Sigmoid colon (tissue), 7 donors: ENCODE data around the gene NRG3. TPM values are rescaled to one million over a fixed set of nuclear protein-coding genes. Genes with fewer than 3 reads are reported as not detected.

ENCODE experiments used
- DNase-seq: peaks from one replicate; pipeline ENCODE4 v3.0.0-alpha.2; 2019
- H3K27ac ChIP-seq, 4 donors: fragments of 200-600 bp; sonication (generic); one replicate each; pipeline ENCODE4 v1.5.1; 2016 to 2019; ENCODE audit warnings: mild to moderate bottlenecking in 1 of 4
- H3K27me3 ChIP-seq, 3 donors: fragments of 200-600 bp; sonication (generic); one replicate each; pipeline ENCODE4 v1.5.1; 2019; ENCODE audit warnings: mild to moderate bottlenecking in 1 of 3
- H3K36me3 ChIP-seq, 4 donors: fragments of 200-600 bp; sonication (generic); one replicate each; pipeline ENCODE4 v1.5.1; 2016 to 2019
- H3K4me1 ChIP-seq, 4 donors: fragments of 200-600 bp; sonication (generic); one replicate each; pipeline ENCODE4 v1.5.1; 2017 to 2019
- H3K4me3 ChIP-seq, 4 donors: fragments of 200-600 bp; sonication (generic); one replicate each; pipeline ENCODE4 v1.5.1; 2017 to 2019; ENCODE audit warnings: mild to moderate bottlenecking in 2 of 4, moderate library complexity in 1 of 4
- H3K9me3 ChIP-seq, 4 donors: fragments of 200-600 bp in 3 of 4; sonication (generic) in 3 of 4; one replicate each; pipeline versions ENCODE4 v1.5.1 to v1.6.1; 2013 to 2019
- EP300 ChIP-seq, 4 donors: sonication (generic); formaldehyde crosslinking; IDR thresholded peaks; one replicate each; pipeline ENCODE4 v1.6.1; 2017; ENCODE audit warnings: antibody characterized with exemption in 4 of 4
- POLR2A ChIP-seq, 2 donors: fragments of 450-650 bp; IDR thresholded peaks; one replicate each; pipeline ENCODE4 v1.6.1; 2016; ENCODE audit warnings: antibody characterized with exemption in 2 of 2, mild to moderate bottlenecking in 2 of 2, moderate library complexity in 2 of 2
- POLR2AphosphoS5 ChIP-seq, 4 donors: sonication (generic); formaldehyde crosslinking; IDR thresholded peaks; one replicate each; pipeline ENCODE4 v1.6.1; 2017; ENCODE audit warnings: antibody characterized with exemption in 4 of 4
- WGBS, 2 donors: extraction: QIAGEN DNeasy Blood & Tissue Kit; methylation state at CpG; one replicate each; pipeline ENCODE4 v1.1.7; 2013; 5-methylcytosine and 5-hydroxymethylcytosine counted together
- intact Hi-C: fragments of 100-400 bp; cut with DNase I; formaldehyde crosslinking; loops from one replicate; pipeline ENCODE4 v1.15.1; 2023
- polyA plus RNA-seq, 3 donors: library from polyadenylated mRNA; stranded (reverse); fragments of 200-250 nt; gene quantifications; one replicate each; pipeline ENCODE4 v1.2.3, GENCODE V29; 2013
- total RNA-seq, 4 donors: library from RNA; depleted of rRNA; stranded (reverse); fragments of >200 nt; gene quantifications; one replicate each; pipeline ENCODE4 v1.1.0, GENCODE V29; 2016
- TF ChIP-seq, protein P1 (sequence below), 4 experiments: fragments of 450-650 bp in 3 of 4; fragments of 200-600 bp in 1 of 4; IDR thresholded peaks; one replicate each; pipeline ENCODE4 v1.5.1; 2016 to 2019; ENCODE audit warnings: antibody characterized with exemption in 4 of 4, mild to moderate bottlenecking in 3 of 4, moderate library complexity in 2 of 4
- donor health status: healthy with polysubstance abuse.
- donor health status: Bipolar disorder and iron deficiency.
- donor health status: healthy.

Gene NRG3
- total and polyA plus RNA-seq, 7 donors, result 0.17 to 2.2 (median 0.82) TPM; not detected in 2

DNA sequence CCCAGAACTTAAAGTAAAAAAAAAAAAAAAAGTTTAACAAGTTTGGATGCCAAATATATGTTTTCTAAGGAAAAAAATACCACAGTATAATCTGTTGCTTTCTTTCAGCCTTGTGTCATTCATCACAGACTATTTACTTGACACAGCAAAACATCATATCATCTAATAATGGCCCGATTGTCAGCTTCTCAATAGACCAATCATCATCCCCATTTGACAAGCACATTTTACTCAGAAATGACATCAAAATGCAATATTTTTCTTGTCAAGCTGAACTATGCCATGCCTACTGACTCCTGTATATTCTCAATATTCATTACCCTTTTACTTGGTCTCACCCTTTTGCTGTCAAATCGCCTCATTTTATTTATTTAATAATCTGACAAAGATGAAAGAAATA lies 249.7 kb downstream of the NRG3 start:
- H3K27me3 ChIP-seq, result no peaks in the 10 kb centered on the region
- WGBS, 2 donors, result 79 to 83% methylated on average over 2 of the region's 2 CpGs
- TF ChIP-seq, protein P1, sequence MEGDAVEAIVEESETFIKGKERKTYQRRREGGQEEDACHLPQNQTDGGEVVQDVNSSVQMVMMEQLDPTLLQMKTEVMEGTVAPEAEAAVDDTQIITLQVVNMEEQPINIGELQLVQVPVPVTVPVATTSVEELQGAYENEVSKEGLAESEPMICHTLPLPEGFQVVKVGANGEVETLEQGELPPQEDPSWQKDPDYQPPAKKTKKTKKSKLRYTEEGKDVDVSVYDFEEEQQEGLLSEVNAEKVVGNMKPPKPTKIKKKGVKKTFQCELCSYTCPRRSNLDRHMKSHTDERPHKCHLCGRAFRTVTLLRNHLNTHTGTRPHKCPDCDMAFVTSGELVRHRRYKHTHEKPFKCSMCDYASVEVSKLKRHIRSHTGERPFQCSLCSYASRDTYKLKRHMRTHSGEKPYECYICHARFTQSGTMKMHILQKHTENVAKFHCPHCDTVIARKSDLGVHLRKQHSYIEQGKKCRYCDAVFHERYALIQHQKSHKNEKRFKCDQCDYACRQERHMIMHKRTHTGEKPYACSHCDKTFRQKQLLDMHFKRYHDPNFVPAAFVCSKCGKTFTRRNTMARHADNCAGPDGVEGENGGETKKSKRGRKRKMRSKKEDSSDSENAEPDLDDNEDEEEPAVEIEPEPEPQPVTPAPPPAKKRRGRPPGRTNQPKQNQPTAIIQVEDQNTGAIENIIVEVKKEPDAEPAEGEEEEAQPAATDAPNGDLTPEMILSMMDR (IDR thresholded peaks at IDR 0.05), result no peak
- no peak for TF ChIP-seq POLR2AphosphoS5 (IDR thresholded peaks at IDR 0.05)
- TF ChIP-seq POLR2A (IDR thresholded peaks at IDR 0.05), result no peak
- TF ChIP-seq EP300 (IDR thresholded peaks at IDR 0.05), result no peak

DNA sequence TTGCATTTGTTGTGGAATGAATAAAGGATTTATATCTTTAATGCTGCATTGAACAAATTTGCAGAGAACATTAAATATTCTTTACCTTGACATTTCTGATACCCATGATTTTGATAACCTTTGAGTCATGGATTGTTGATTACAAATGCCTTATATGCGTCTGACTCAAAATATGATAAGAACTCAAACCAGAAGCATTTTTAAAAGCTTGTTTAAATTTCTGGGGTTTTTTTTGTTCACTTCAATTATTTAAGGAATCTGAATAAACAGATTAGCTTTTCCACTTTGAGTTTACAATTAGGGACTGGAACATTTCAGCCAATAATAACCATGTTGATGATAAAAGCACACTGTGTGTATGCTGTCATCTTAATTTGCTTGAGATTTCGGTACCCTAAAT lies 253.5 kb downstream of the NRG3 start:
- H3K27ac ChIP-seq, result no peak overlapping the region
- no peaks in the 10 kb centered on the region for H3K9me3 ChIP-seq
- H3K27me3 ChIP-seq, result no peaks in the 10 kb centered on the region
- no peak for DNase-seq
- WGBS, 2 donors, result 71 to 72% methylated on average over 2 of the region's 2 CpGs
- intact Hi-C loops, result no loop called here
- H3K36me3 ChIP-seq, result no peaks in the 10 kb centered on the region
- no peak for TF ChIP-seq POLR2AphosphoS5 (IDR thresholded peaks at IDR 0.05)
- TF ChIP-seq, protein P1 (IDR thresholded peaks at IDR 0.05), result no peak
- no peak for TF ChIP-seq POLR2A (IDR thresholded peaks at IDR 0.05)
- TF ChIP-seq EP300 (IDR thresholded peaks at IDR 0.05), result no peak
- no peaks in the 10 kb centered on the region for H3K4me1 ChIP-seq
- no peak overlapping the region for H3K4me3 ChIP-seq

More for the DNA sequence above, 249.7 kb downstream of the NRG3 start:
- DNase-seq, result no peak
- H3K4me3 ChIP-seq, result no peak overlapping the region
- intact Hi-C loops, result no loop called here
- H3K9me3 ChIP-seq, result no peaks in the 10 kb centered on the region
- no peaks in the 10 kb centered on the region for H3K4me1 ChIP-seq
- H3K36me3 ChIP-seq, result no peaks in the 10 kb centered on the region
- H3K27ac ChIP-seq, result no peak overlapping the region

DNA sequence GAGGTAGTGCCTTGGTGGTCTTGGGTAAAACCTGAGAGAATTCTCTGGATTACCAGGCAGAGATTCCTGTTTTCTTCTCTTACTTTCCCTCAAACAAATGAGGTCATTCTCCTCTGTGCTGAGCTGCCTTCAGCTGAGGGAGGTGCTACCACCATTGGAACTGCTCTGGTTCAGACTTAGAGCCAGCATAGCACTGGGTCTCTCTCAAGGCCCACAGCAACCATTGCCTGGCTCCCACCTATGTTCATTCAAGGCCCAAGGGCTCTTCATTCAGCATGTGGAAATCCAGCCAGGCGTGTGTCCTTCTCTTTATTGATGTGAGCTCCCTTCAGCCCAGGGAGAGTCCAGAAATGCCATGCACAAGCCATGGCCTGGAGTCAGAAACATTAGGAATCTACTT lies 261.1 kb downstream of the NRG3 start:
- H3K27me3 ChIP-seq, result no peaks in the 10 kb centered on the region
- WGBS, 2 donors, result 68 to 79% methylated on average over 1 of the region's 1 CpG

DNA sequence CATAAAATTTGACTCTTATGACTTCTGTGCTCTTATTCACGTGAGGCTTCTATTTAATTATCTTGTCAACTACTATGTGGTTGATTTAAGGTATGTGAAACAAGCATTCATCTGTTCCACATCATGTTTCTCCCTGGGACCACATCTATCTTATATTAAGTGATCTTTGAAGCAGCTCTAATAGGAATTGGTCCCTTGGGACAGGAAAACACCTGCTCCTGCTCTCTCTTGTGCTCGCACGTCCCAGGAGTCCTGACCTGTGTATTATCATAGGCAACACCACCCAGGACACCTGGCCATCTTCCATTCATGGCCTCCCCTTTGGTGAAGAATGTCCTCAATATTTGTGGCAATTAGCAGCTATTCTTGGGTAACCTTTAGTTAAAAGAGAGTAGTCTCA lies 269.2 kb downstream of the NRG3 start:
- H3K27ac ChIP-seq, result no peak overlapping the region
- no peak for DNase-seq
- no peaks in the 10 kb centered on the region for H3K27me3 ChIP-seq
- H3K9me3 ChIP-seq, result no peaks in the 10 kb centered on the region
- no peaks in the 10 kb centered on the region for H3K36me3 ChIP-seq
- WGBS, 2 donors, result 75 to 79% methylated on average over 3 of the region's 3 CpGs
- intact Hi-C loops, result no loop called here
- no peak overlapping the region for H3K4me3 ChIP-seq
- TF ChIP-seq POLR2AphosphoS5 (IDR thresholded peaks at IDR 0.05) (no peak), EP300 (IDR thresholded peaks at IDR 0.05) (no peak), POLR2A (IDR thresholded peaks at IDR 0.05) (no peak)
- TF ChIP-seq, protein P1 (IDR thresholded peaks at IDR 0.05), result no peak
- H3K4me1 ChIP-seq, result no peaks in the 10 kb centered on the region

More for the DNA sequence above, 261.1 kb downstream of the NRG3 start:
- TF ChIP-seq EP300 (IDR thresholded peaks at IDR 0.05) (no peak), POLR2AphosphoS5 (IDR thresholded peaks at IDR 0.05) (no peak), POLR2A (IDR thresholded peaks at IDR 0.05) (no peak)
- TF ChIP-seq, protein P1 (IDR thresholded peaks at IDR 0.05), result no peak
- DNase-seq, result no peak
- H3K27ac ChIP-seq, result no peak overlapping the region
- H3K4me3 ChIP-seq, result no peak overlapping the region
- no peaks in the 10 kb centered on the region for H3K4me1 ChIP-seq
- H3K36me3 ChIP-seq, result no peaks in the 10 kb centered on the region
- intact Hi-C loops, result no loop called here
- peaks cover 0 to 2% (median 0%) of the 10 kb centered on the region in 4 donors for H3K9me3 ChIP-seq

DNA sequence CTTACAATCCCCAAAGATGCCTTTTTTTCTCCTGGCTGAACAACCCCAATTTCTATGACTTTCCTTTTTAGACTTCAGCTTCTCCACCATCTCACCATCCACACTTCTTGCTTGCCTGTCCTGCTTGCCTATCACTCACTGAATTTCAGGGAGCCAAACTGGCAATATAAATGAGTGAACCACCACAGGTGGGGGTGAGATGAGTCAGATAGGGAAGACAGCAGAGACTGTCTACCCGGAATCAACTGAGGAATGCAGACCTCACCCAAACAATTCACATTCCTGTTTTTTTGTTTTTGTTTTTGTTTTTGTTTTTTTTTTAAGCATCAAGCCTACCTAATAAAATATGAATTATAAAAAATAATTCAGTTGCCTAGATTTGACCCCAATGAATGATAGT lies 273.8 kb downstream of the NRG3 start:
- no peaks in the 10 kb centered on the region for H3K4me1 ChIP-seq
- intact Hi-C loops, result no loop called here
- TF ChIP-seq POLR2A (IDR thresholded peaks at IDR 0.05), result no peak
- TF ChIP-seq, protein P1 (IDR thresholded peaks at IDR 0.05), result no peak
- TF ChIP-seq EP300 (IDR thresholded peaks at IDR 0.05), result no peak
- no peak for TF ChIP-seq POLR2AphosphoS5 (IDR thresholded peaks at IDR 0.05)
- no peaks in the 10 kb centered on the region for H3K9me3 ChIP-seq
- WGBS, 2 donors, result 46 to 48% methylated on average over 1 of the region's 1 CpG
- no peaks in the 10 kb centered on the region for H3K27me3 ChIP-seq
- H3K4me3 ChIP-seq, result no peak overlapping the region
- no peak overlapping the region for H3K27ac ChIP-seq
- H3K36me3 ChIP-seq, result no peaks in the 10 kb centered on the region
- DNase-seq, result no peak
